HL-60 (cell line): ENCODE results near the gene CTPS2.

Source experiments
- DNase-seq, 2 experiments: peaks; one replicate each; pipeline ENCODE4 v3.0.0-alpha.2; 2010 to 2020; ENCODE audit warnings: low read depth in 1 of 2, low spot score in 1 of 2
- H3K27ac ChIP-seq: fragments of 250-450 bp; sonication (Bioruptor Pico); replicated peaks from 2 replicates; pipeline ENCODE4 v1.5.1; 2020; ENCODE audit warnings: mild to moderate bottlenecking, moderate library complexity
- H3K27me3 ChIP-seq: fragments of 250-450 bp; sonication (Bioruptor Pico); 2 replicates; pipeline ENCODE4 v1.5.1; 2021; ENCODE audit warnings: mild to moderate bottlenecking, moderate library complexity; ENCODE audit not compliant: insufficient read depth, poor library complexity, severe bottlenecking
- H3K4me3 ChIP-seq: replicated peaks from 2 replicates; pipeline ENCODE4 v1.5.1; 2011; ENCODE audit warnings: mild to moderate bottlenecking, control low read depth, low read length; ENCODE audit not compliant: insufficient read depth
- GABPA ChIP-seq: IDR thresholded peaks from 2 replicates; pipeline ENCODE4 v1.6.1; 2012; ENCODE audit warnings: low read depth
- POLR2AphosphoS5 ChIP-seq: IDR thresholded peaks from 2 replicates; pipeline ENCODE4 v1.6.1; 2012; ENCODE audit warnings: low read depth
- REST ChIP-seq: IDR thresholded peaks from 2 replicates; pipeline ENCODE4 v1.6.1; 2012; ENCODE audit warnings: low read depth; ENCODE audit not compliant: insufficient replicate concordance
- SPI1 ChIP-seq: IDR thresholded peaks from 2 replicates; pipeline ENCODE4 v1.6.1; 2012; ENCODE audit warnings: low read depth, mild to moderate bottlenecking, borderline replicate concordance
- TF ChIP-seq, protein P1 (sequence below): IDR thresholded peaks from one replicate; pipeline ENCODE4 v1.5.1; 2011; ENCODE audit warnings: low read length, control low read depth, inconsistent platforms; ENCODE audit not compliant: insufficient read depth

Gene CTPS2

GRCh38 chrX:16705370-16705769, 7.1 kb downstream of the CTPS2 start:
- DNase-seq = no peak
- H3K27me3 ChIP-seq = no peaks in the 10 kb centered on the region
- TF ChIP-seq REST (no peak), GABPA (no peak), SPI1 (no peak), POLR2AphosphoS5 (no peak)
- TF ChIP-seq, protein P1, sequence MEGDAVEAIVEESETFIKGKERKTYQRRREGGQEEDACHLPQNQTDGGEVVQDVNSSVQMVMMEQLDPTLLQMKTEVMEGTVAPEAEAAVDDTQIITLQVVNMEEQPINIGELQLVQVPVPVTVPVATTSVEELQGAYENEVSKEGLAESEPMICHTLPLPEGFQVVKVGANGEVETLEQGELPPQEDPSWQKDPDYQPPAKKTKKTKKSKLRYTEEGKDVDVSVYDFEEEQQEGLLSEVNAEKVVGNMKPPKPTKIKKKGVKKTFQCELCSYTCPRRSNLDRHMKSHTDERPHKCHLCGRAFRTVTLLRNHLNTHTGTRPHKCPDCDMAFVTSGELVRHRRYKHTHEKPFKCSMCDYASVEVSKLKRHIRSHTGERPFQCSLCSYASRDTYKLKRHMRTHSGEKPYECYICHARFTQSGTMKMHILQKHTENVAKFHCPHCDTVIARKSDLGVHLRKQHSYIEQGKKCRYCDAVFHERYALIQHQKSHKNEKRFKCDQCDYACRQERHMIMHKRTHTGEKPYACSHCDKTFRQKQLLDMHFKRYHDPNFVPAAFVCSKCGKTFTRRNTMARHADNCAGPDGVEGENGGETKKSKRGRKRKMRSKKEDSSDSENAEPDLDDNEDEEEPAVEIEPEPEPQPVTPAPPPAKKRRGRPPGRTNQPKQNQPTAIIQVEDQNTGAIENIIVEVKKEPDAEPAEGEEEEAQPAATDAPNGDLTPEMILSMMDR = no peak
- no peak overlapping the region for H3K27ac ChIP-seq
- no peak overlapping the region for H3K4me3 ChIP-seq

DNA sequence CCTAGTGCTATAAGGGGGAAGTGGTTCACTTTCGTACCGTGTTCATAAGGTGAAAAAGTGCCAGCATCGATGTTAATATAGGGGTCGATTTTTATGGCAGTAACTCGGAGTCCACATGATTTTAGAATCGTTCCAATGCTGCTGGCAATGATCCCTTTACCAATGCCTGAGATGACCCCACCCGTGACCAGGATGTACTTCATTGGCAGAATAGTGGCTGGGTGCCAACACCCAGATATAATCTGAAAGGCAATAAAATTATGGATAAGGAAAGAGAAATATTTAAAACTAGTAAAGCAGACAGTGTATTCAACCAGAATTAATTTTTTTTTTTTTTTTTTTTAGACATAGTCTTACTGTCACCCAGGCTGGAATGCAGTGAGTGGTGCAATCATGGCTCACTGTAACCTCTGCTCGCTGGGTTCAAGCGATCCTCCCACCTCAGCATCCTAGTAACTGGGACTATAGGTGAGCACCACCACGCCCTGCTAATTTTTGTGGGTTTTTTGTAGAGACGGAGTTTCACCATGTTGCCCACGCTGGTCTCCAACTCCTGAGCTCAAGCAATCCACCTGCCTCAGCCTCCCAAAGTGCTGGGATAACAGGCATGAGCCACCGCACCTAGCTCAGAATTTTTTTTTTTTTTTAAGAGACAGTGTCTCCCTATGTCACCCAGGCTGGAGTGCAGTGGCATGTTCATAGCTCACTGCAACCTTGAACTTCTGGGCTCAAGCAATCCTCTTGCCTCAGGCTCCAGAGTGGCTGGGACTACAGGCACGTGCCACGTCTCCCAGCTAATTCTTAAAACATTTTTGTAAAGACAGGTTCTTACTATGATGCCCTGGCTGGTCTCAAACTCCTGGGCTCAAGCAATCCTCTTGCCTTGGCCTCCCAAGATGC, 9.5 kb downstream of the CTPS2 start:
- TF ChIP-seq REST = no peak
- no peak for TF ChIP-seq POLR2AphosphoS5
- TF ChIP-seq, protein P1 = no peak
- TF ChIP-seq SPI1 = no peak
- TF ChIP-seq GABPA = no peak
- Histone ChIP-seq H3K27me3 (no peaks in the 10 kb centered on the region), H3K4me3 (no peak overlapping the region), H3K27ac (no peak overlapping the region)
- no peak for DNase-seq

DNA sequence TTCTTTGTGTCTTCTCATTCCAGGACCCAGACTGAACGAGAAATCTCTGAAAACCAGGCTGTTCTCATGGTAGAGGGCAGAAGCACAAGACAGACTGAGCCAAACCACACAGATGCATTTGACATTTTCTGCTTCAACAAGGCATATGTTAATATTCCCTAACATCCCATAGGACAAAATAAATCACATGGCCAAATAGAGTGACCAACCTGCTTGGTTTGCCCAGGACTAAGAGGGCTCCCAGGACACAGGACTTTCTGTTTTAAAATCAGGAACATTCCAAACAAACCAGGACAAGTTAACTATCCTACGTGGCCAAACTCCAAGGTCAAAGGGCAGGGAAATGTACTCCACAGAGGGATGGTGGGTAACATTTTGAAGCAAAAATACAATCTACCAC, 11.7 kb downstream of the CTPS2 start:
- no peak for DNase-seq
- no peaks in the 10 kb centered on the region for H3K27me3 ChIP-seq
- H3K4me3 ChIP-seq = no peak overlapping the region
- no peak overlapping the region for H3K27ac ChIP-seq
- TF ChIP-seq REST = no peak
